Stimulated activated CD8-positive, alpha-beta memory T cell treated with anti-CD3 and anti-CD28 coated beads, Interleukin-4, amount 100 ng/mL, for 4 hours (primary cell): Measurements from ENCODE around the gene PARD3B.

Experiments used
- DNase-seq, 2 donors: peaks; one replicate each; pipeline ENCODE4 v3.0.0-alpha.2; 2020; ENCODE audit warnings: low read depth in 2 of 2, low spot score in 1 of 2

PARD3B gene

GRCh38 chr2:205220559-205220958 is 675.3 kb downstream of the PARD3B start:
- no peak for DNase-seq

DNA sequence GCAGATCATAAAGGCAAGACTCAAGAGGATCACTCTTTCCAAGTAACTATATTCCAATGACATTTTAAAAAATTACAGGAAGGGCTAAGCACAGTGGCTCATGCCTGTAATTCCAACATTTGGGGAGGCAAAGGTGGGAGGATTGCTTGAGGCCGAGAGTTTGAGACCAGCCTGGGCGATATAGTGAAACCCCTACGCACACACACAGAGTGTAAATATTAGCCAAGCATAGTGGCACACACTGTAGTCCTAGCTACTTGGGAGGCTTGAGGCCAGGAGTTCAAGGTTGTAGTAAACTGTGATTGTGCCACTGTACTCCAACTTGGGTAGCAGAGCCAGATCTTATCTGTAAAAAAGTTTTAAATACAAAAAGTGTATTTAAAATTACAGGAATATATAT is 686.8 kb downstream of the PARD3B start:
- DNase-seq, result no peak

- DNase-seq, result no peak
Measured at GRCh38 chr2:205235434-205235833, 690.2 kb downstream of the PARD3B start.

- DNase-seq, result no peak
Measured at GRCh38 chr2:205237524-205237923, 692.2 kb downstream of the PARD3B start.

DNA sequence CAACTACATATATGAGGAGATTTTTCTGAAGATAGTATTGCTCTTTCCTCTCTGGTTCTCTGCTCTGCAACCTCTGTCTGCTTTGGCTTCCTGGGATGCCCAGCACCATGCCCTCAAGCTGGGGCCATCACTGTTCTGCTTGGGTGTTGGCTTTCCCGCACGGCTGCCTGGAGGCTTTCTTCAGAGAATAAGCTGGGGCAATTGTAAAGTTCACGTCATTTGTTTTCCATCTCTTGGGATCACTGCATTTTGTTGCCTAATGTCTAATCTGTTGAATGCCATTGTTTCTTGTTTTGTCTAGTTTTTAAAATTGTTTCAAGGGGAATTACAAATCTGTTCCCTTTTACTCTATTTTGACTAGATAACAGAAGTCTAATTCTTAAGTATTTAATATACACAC is 699.7 kb downstream of the PARD3B start:
- no peak for DNase-seq

GRCh38 chr2:205245652-205246051 is 700.4 kb downstream of the PARD3B start:
- DNase-seq, result no peak

DNA sequence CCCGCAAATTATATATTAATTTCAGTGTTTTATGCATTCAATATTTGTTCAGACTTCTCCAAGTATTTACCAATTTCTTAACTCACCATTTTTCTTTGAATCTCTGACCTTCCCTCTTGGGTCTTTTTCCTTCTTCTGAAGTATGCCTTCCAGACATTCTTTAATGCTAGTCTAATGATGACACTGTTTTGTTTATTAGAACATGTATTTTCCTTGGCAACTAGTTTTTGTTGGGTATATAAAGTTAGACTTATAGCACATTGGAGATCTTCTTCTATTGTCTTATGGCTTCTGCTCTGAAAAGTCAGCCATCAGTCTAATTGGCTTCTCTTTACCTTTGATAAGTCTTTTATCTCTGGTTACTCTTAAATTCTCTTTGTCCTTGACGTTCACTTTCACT is 713.8 kb downstream of the PARD3B start:
- DNase-seq, result no peak

DNA sequence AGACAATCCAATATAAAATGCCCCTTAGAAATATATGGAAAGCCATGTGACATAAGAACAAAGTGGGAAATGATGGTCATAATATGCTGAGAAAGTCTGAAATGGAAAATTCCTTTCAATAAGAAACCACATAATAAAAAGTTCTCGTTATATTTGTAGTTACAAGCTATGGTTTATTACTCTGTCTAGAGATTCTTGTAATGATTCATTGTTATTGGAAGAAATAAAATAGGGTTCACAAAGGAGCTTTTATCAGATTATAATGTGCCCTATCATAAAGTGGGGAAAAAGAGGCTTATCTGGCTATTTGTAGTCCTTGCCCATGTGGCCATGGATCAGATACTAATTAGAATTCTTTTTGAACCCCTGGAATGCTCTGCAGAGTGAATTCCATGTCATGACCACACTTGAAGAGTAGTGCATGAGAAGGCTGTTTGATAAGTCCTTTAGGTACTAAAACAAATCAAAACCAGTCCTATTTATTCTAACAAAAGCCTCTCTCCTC is 716.3 kb downstream of the PARD3B start:
- DNase-seq, result no peak

DNA sequence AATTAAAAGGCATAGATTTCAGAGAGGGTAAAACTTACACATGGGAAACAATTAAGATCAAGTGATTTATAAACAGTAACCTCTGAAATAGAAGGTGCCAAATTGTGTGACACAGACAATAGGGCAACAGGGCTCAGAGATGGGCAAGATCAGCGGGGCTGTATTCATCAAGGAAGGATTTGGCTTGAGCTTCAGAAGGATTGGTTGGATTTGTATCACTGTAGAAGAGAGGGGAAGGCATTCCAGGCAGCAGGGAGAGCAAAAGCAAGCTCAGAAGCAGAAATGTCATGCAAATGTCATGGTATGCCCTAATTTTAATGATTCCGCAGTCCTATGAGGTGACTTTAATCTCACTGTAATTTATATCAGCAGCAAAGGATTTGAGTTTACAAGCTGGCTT is 722.0 kb downstream of the PARD3B start:
- no peak for DNase-seq

GRCh38 chr2:205270689-205271088 is 725.4 kb downstream of the PARD3B start:
- no peak for DNase-seq

GRCh38 chr2:205273148-205273547 is 727.9 kb downstream of the PARD3B start:
- no peak for DNase-seq

DNA sequence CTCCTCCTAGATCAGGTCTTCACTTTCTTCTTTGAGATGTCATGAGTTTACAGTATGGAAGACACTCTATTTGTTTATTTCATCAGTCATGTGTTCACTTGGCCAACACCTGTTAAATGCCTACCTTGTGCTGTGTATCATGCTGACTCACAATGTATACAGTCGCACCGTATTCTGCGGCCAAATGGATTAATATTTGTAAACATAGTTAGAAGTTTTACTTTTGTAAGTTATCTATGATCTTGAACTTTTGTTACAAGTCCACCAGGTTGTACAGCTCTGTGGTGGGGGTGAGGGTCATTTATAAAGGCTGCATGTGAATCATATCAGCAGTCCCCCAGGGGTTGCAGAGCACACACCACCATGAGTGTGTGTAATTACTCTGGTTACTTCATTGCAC is 728.4 kb downstream of the PARD3B start:
- DNase-seq, result no peak

GRCh38 chr2:205274801-205275200 is 729.5 kb downstream of the PARD3B start:
- no peak for DNase-seq

GRCh38 chr2:205276116-205276777 is 731.0 kb downstream of the PARD3B start:
- no peak for DNase-seq

DNA sequence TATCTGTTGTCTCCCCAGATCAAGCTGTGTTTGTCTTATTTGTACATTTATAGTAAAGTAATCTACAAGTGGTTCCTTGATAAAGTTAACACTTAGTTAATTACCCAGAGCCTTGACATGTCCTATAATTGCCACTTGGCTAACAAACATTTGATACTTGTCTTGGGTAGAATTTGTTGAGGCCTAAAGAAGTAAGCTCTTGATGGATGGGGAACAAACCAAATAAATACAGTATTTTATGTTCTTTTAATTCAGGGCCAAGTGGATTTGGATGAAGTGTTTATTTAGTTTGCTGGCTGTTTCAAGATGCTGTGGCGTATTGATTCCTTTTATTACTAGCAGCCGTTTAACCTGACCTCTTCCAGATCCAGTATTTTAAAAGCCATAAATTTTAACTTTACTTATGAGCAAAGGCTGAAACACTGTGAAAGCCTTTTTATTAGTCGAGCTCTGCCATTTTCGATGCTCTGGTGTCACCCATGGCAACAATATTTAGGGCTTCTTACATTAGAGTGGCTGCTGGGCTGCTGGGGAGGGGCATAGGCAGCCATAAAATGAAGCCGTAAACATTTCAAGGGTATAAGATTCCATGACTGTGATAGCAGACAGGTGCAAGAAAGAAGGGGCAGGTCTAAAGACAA is 735.4 kb downstream of the PARD3B start:
- DNase-seq, result no peak

DNA sequence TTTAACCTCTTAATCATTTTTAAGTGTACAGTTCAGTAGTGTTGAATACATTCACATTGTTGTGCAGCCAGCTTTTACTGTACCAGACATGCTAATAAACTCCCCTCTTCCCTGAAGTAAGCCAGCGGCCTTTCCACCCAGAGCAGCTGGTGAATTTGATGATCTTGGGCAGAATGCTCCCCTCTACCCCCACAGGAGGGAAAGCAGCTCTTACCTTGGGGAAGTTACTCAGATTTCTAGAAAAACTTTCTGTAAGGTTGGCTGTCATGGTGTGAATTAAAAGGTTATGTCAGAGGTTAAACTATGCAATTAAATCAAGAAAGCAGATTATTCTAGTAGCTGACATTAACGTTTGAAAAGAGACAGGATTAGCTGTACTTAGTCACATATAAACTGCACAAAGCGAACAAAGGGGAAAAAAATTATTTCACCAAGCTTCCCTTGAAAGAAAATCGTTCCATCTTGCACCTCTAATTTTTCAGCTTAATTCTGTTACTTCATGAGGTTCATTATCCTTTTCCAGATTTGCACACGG is 738.5 kb downstream of the PARD3B start:
- no peak for DNase-seq

- DNase-seq, result no peak
Measured at GRCh38 chr2:205284334-205284733, 739.1 kb downstream of the PARD3B start.

GRCh38 chr2:205287316-205287715 is 742.0 kb downstream of the PARD3B start:
- no peak for DNase-seq

DNA sequence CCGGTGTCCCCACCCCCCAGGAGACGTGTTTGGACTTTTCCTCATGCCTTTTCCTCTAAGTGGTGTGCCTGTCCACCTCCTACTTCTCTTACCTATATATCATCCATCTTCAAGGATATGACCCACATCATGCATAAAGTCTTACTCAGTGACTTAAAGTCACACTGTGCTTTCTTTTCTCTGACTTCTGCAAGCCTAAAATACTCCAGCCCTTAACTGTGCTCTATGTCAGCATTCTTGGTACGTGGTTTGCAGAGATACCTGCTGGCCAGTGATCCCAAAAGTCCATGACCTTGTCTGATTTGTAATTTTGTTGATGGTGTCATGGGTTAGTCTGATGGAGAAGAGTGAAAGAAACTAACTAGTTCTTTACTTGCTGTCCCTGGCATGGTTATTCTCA is 743.4 kb downstream of the PARD3B start:
- DNase-seq, result no peak

GRCh38 chr2:205290299-205290698 is 745.0 kb downstream of the PARD3B start:
- DNase-seq, result no peak

DNA sequence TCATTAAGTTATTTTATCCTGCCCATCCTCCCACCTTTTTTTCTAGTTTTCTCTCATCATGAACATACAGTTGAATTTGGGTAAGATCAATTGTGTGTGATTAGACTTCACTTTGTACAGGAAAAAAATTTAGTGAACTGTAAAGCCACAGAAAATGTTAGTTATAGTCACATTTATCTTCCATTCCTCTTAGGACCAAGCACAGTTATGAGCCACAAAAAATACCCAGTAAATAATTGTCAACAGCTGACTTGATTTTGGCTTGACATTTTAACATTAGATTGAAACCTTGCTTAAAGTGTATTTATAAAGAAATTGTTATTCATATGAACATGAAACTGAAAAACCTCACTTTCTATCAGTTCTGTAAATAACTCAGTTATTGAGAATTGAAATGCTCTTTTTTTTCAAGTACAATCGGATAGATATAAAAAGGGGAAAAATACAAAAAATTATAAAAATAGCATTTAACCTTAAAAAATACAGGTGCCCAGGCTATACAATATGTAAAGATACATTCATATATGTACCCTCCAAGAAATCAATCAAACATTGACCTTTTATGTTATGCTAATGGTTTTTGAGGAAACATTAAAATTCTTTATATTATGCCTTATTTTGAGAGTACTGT is 747.5 kb downstream of the PARD3B start:
- no peak for DNase-seq

- DNase-seq, result no peak
Measured at GRCh38 chr2:205293559-205293958, 748.3 kb downstream of the PARD3B start.
